ENCODE measurements around the gene TDRD1.
"Not testable (repeated sequence)": the region's sequence is repeated elsewhere in the genome, so short reads cannot be mapped to it uniquely, and the experiment has no call there.

The TDRD1 gene, protein sequence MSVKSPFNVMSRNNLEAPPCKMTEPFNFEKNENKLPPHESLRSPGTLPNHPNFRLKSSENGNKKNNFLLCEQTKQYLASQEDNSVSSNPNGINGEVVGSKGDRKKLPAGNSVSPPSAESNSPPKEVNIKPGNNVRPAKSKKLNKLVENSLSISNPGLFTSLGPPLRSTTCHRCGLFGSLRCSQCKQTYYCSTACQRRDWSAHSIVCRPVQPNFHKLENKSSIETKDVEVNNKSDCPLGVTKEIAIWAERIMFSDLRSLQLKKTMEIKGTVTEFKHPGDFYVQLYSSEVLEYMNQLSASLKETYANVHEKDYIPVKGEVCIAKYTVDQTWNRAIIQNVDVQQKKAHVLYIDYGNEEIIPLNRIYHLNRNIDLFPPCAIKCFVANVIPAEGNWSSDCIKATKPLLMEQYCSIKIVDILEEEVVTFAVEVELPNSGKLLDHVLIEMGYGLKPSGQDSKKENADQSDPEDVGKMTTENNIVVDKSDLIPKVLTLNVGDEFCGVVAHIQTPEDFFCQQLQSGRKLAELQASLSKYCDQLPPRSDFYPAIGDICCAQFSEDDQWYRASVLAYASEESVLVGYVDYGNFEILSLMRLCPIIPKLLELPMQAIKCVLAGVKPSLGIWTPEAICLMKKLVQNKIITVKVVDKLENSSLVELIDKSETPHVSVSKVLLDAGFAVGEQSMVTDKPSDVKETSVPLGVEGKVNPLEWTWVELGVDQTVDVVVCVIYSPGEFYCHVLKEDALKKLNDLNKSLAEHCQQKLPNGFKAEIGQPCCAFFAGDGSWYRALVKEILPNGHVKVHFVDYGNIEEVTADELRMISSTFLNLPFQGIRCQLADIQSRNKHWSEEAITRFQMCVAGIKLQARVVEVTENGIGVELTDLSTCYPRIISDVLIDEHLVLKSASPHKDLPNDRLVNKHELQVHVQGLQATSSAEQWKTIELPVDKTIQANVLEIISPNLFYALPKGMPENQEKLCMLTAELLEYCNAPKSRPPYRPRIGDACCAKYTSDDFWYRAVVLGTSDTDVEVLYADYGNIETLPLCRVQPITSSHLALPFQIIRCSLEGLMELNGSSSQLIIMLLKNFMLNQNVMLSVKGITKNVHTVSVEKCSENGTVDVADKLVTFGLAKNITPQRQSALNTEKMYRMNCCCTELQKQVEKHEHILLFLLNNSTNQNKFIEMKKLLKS

DNA sequence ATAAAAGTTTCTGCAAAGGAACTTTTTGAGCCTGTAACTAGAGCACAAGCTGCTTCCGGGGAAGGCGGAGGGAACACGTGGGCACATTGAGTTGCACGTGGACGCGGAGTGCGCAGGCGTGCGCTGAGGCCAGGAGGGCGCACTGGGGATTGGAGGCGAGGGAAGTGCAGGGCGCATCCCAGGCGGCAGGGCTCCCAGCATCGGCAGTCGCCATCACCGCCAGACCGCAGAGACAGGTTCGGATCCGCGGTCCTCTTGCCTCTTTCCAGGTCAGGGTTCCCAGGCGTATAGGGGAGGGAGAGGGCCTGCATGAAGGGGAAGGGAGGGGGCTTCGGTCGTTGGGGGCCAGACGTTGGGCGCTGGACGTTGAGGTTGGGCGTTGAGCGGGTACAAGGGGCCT, at the start of gene TDRD1:
Gene TDRD1, plus strand, starts transcription at position 206 of the 400 bp plus-strand sequence. CDS start 8,479 bp downstream, outside the sequence.
- Histone ChIP-seq H3K27me3 (ENCODE audit: control insufficient read depth, insufficient read depth, low read length) (peaks cover 8% of the 10 kb centered on the region; the same call in 1 of the 2 replicates), H3K36me3 (ENCODE audit: control insufficient read depth, insufficient read depth, low read length) (no peaks in the 10 kb centered on the region), H3K9ac (ENCODE audit: low read length) (no peak within 1 kb of the TSS), H3K4me1 (ENCODE audit: control insufficient read depth, insufficient read depth, low read length) (peaks cover 17% of the 10 kb centered on the region), H3K4me3 (ENCODE audit: low read depth, low read length) (no peak within 1 kb of the TSS), H3K9me3 (ENCODE audit: control insufficient read depth, insufficient read depth, low read depth, low read length) (no peaks in the 10 kb centered on the region), H3K27ac (ENCODE audit: low read depth, low read length) (no peak within 1 kb of the TSS)

DNA sequence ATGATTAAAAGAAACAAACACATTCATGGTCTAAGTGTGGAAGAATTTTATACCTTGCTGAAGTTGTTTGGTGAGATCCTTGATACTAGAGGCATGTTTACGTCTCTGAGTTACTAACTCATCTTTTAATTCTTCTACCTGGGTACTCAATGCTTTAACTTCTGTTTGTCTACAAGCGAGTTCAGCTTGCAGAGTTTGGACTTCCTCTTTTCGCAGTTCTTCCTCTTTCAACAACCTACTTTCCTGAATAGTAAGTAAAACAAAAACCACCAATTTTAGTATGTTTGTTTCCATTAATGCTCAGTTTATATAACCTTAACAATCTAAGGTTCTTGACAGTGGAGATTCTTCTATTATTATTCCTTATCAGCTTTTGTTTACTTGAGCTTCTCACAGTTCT, 48.1 kb upstream of the TDRD1 start:
- no peak overlapping the region for H3K4me3 ChIP-seq (ENCODE audit: low read depth, low read length)
- no peak overlapping the region for H3K9ac ChIP-seq (ENCODE audit: low read length)
- H3K9me3 ChIP-seq (ENCODE audit: control insufficient read depth, insufficient read depth, low read depth, low read length), result no peaks in the 10 kb centered on the region
- no peaks in the 10 kb centered on the region for H3K4me1 ChIP-seq (ENCODE audit: control insufficient read depth, insufficient read depth, low read length)
- H3K36me3 ChIP-seq (ENCODE audit: control insufficient read depth, insufficient read depth, low read length), result peaks cover 87% of the 10 kb centered on the region
- no peak overlapping the region for H3K27ac ChIP-seq (ENCODE audit: low read depth, low read length)
- no peaks in the 10 kb centered on the region for H3K27me3 ChIP-seq (ENCODE audit: control insufficient read depth, insufficient read depth, low read length)

DNA sequence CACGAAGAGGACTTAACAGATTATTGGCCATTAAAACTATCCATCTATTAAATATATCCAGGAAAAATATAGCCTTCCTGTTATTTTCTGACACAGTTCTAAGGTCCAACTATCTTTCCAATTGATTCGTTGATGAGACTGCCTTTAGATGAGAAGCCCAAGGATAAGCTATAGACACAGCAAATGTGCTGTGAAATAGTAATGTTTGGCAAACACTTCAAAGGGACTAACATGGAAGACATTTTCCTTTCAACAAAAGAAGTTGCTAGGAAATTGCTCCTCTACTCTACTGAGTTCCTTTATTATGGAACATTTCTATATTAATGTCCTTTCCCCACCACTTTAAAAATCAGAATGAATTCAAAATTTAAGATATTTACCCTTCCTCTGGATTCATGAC, 43.7 kb upstream of the TDRD1 start:
- H3K27me3 ChIP-seq (ENCODE audit: control insufficient read depth, insufficient read depth, low read length), result no peaks in the 10 kb centered on the region
- H3K4me3 ChIP-seq (ENCODE audit: low read depth, low read length), result no peak overlapping the region
- H3K4me1 ChIP-seq (ENCODE audit: control insufficient read depth, insufficient read depth, low read length), result no peaks in the 10 kb centered on the region
- H3K27ac ChIP-seq (ENCODE audit: low read depth, low read length), result no peak overlapping the region
- no peak overlapping the region for H3K9ac ChIP-seq (ENCODE audit: low read length)
- peaks cover 65% of the 10 kb centered on the region for H3K36me3 ChIP-seq (ENCODE audit: control insufficient read depth, insufficient read depth, low read length)
- H3K9me3 ChIP-seq (ENCODE audit: control insufficient read depth, insufficient read depth, low read depth, low read length), result no peaks in the 10 kb centered on the region

DNA sequence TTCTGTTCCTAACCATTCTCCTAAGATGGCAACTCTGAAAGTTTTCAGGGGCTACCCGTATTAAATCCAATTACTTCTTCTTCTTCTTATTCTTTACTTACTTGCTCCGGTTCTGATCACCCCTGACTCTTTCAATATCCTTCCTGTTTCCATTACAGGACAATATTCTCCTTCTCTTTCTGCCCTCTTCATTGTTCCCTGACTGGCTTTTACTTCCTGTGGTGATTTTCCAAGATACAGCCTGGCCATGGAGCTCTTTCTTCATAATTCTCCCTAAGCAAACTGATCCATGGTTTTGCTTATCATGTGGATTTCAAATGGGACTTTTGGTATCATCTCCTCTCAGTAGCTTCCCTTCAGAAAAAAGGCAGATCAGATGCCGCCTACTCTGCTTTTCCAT, 40.6 kb upstream of the TDRD1 start:
- Histone ChIP-seq H3K27ac (ENCODE audit: low read depth, low read length) (no peak overlapping the region), H3K4me3 (ENCODE audit: low read depth, low read length) (no peak overlapping the region), H3K4me1 (ENCODE audit: control insufficient read depth, insufficient read depth, low read length) (no peaks in the 10 kb centered on the region), H3K36me3 (ENCODE audit: control insufficient read depth, insufficient read depth, low read length) (peaks cover 60% of the 10 kb centered on the region), H3K9me3 (ENCODE audit: control insufficient read depth, insufficient read depth, low read depth, low read length) (no peaks in the 10 kb centered on the region), H3K9ac (ENCODE audit: low read length) (no peak overlapping the region), H3K27me3 (ENCODE audit: control insufficient read depth, insufficient read depth, low read length) (no peaks in the 10 kb centered on the region)

DNA sequence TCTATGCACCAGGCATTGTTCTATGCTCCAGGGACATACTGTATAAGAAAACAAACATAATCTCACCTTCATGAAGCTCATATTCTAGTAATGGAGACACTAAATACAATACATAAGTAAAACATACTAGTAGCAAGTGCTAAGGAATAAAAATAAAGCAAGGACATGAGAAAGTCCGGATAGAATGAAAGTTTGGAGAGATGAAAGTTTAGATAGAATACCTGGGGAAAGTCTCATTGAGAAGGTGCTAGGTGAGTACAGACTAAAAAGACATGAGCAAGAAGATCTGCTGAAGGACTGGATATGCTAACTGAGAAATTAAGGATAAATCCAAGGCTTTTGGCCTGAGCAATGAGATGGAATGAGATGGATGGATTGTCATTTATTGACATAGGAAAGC, 39.1 kb upstream of the TDRD1 start:
- Histone ChIP-seq H3K9ac (ENCODE audit: low read length) (no peak overlapping the region), H3K27ac (ENCODE audit: low read depth, low read length) (no peak overlapping the region), H3K4me1 (ENCODE audit: control insufficient read depth, insufficient read depth, low read length) (no peaks in the 10 kb centered on the region), H3K36me3 (ENCODE audit: control insufficient read depth, insufficient read depth, low read length) (peaks cover 54% of the 10 kb centered on the region), H3K27me3 (ENCODE audit: control insufficient read depth, insufficient read depth, low read length) (no peaks in the 10 kb centered on the region), H3K9me3 (ENCODE audit: control insufficient read depth, insufficient read depth, low read depth, low read length) (no peaks in the 10 kb centered on the region), H3K4me3 (ENCODE audit: low read depth, low read length) (no peak overlapping the region)

DNA sequence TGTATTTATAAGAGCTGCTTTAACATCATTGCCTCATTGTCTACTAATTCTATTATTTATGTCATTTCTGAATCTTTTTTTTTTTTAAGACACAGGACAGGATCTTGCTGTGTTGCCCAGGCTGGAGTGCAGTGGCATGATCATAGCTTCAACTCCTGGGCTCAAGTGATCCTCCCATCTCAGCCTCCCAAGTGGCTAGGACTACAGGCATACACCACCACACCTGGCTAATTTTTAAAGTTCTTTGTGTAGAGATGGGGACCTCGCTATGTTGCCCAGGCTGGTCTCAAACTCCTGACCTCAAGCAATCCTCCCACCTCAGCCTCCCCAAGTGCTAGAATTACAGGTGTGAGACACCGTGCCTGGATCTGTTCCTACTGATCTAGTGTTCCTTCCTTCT, 38.3 kb upstream of the TDRD1 start:
- peaks cover 47% of the 10 kb centered on the region for H3K36me3 ChIP-seq (ENCODE audit: control insufficient read depth, insufficient read depth, low read length)
- H3K27ac ChIP-seq (ENCODE audit: low read depth, low read length); H3K9ac ChIP-seq (ENCODE audit: low read length); H3K9me3 ChIP-seq (ENCODE audit: control insufficient read depth, insufficient read depth, low read depth, low read length); H3K27me3 ChIP-seq (ENCODE audit: control insufficient read depth, insufficient read depth, low read length); H3K4me1 ChIP-seq (ENCODE audit: control insufficient read depth, insufficient read depth, low read length); H3K4me3 ChIP-seq (ENCODE audit: low read depth, low read length): not testable (repeated sequence)

DNA sequence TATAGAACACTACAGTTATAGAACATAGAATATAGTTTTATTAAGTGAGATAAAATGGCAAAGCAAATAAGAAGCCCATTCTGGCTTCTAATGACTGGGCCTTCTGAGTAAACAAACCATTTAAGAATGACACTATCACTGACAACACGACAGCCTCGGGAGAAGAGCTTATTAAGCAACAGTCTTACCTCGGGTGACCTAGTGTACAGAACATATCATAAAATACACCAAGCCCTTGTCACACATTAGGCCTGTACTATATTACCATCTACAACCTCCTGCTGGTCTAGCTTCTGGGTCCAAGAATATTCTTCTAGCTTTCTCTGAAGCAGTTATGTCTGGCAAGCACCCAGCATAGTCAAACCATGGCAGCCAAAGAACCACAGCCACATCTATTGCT, 37.1 kb upstream of the TDRD1 start:
- Histone ChIP-seq H3K4me1 (ENCODE audit: control insufficient read depth, insufficient read depth, low read length) (no peaks in the 10 kb centered on the region), H3K27me3 (ENCODE audit: control insufficient read depth, insufficient read depth, low read length) (no peaks in the 10 kb centered on the region), H3K27ac (ENCODE audit: low read depth, low read length) (no peak overlapping the region), H3K9ac (ENCODE audit: low read length) (no peak overlapping the region), H3K9me3 (ENCODE audit: control insufficient read depth, insufficient read depth, low read depth, low read length) (no peaks in the 10 kb centered on the region), H3K36me3 (ENCODE audit: control insufficient read depth, insufficient read depth, low read length) (peaks cover 35% of the 10 kb centered on the region), H3K4me3 (ENCODE audit: low read depth, low read length) (no peak overlapping the region)

DNA sequence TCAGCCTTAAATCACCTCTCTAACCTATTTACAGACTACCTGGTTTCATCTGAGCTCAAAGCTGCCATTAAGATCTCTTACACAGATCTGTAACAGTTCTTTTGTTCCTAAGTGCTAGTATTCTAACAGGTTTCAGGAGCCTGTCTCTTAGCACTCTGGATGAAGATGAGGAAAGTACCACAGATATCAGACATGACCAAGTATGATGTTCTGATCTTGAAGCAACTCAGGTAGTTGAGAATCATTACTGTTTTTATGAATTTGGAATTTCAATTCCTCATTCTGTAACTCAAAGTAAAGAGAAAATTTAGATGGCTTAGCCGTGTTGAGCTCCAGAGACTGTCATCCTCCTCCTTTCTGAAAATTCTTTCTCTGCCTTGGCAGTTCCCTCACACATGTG, 36.0 kb upstream of the TDRD1 start:
- H3K9me3 ChIP-seq (ENCODE audit: control insufficient read depth, insufficient read depth, low read depth, low read length), result no peaks in the 10 kb centered on the region
- H3K27ac ChIP-seq (ENCODE audit: low read depth, low read length), result no peak overlapping the region
- no peak overlapping the region for H3K9ac ChIP-seq (ENCODE audit: low read length)
- no peaks in the 10 kb centered on the region for H3K4me1 ChIP-seq (ENCODE audit: control insufficient read depth, insufficient read depth, low read length)
- H3K4me3 ChIP-seq (ENCODE audit: low read depth, low read length), result no peak overlapping the region
- no peaks in the 10 kb centered on the region for H3K27me3 ChIP-seq (ENCODE audit: control insufficient read depth, insufficient read depth, low read length)
- peaks cover 30% of the 10 kb centered on the region for H3K36me3 ChIP-seq (ENCODE audit: control insufficient read depth, insufficient read depth, low read length)

DNA sequence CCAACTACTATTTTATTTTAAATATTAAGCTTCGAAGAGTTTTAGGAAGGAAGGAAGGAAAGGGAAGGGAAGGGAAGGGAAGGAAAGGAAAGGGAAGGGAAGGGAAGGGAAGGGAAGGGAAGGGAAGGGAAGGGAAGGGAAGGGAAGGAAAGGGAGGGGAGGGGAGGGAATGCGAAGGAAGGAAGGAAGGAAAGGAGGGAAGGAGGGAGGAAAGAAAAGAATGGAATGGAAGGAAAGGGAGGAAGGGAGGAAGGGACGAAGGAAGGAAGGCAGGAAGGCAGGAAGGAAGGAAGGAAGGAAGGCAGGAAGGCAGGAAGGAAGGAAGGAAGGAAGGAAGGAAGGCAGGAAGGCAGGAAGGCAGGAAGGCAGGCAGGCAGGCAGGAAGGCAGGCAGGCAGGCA, 29.7 kb upstream of the TDRD1 start:
- H3K27me3 ChIP-seq (ENCODE audit: control insufficient read depth, insufficient read depth, low read length); H3K4me1 ChIP-seq (ENCODE audit: control insufficient read depth, insufficient read depth, low read length); H3K4me3 ChIP-seq (ENCODE audit: low read depth, low read length); H3K9me3 ChIP-seq (ENCODE audit: control insufficient read depth, insufficient read depth, low read depth, low read length); H3K27ac ChIP-seq (ENCODE audit: low read depth, low read length); H3K9ac ChIP-seq (ENCODE audit: low read length): not testable (repeated sequence)
- peaks cover 17% of the 10 kb centered on the region for H3K36me3 ChIP-seq (ENCODE audit: control insufficient read depth, insufficient read depth, low read length)

DNA sequence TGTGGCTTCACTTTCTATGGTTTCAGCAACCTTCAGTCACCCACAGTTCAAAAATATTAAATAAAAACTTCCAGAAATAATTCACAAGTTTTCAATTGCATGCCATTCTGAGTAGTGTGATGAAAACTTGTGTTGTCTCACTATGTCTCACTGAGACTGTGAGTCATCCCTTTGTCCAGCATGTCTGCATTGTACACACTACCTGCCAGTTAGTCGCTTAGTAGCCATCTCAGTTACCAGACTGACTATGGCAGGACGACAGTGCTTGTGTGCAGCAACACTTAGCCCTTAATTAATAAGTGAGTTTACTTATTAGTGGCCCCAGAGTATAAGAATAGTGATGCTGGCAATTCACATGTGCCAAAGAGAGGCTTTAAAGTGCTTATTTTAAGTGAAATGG, 27.7 kb upstream of the TDRD1 start:
- peaks cover 27% of the 10 kb centered on the region for H3K36me3 ChIP-seq (ENCODE audit: control insufficient read depth, insufficient read depth, low read length)
- no peaks in the 10 kb centered on the region for H3K4me1 ChIP-seq (ENCODE audit: control insufficient read depth, insufficient read depth, low read length)
- no peaks in the 10 kb centered on the region for H3K27me3 ChIP-seq (ENCODE audit: control insufficient read depth, insufficient read depth, low read length)
- H3K27ac ChIP-seq (ENCODE audit: low read depth, low read length), result no peak overlapping the region
- no peak overlapping the region for H3K4me3 ChIP-seq (ENCODE audit: low read depth, low read length)
- no peak overlapping the region for H3K9ac ChIP-seq (ENCODE audit: low read length)
- H3K9me3 ChIP-seq (ENCODE audit: control insufficient read depth, insufficient read depth, low read depth, low read length), result no peaks in the 10 kb centered on the region

DNA sequence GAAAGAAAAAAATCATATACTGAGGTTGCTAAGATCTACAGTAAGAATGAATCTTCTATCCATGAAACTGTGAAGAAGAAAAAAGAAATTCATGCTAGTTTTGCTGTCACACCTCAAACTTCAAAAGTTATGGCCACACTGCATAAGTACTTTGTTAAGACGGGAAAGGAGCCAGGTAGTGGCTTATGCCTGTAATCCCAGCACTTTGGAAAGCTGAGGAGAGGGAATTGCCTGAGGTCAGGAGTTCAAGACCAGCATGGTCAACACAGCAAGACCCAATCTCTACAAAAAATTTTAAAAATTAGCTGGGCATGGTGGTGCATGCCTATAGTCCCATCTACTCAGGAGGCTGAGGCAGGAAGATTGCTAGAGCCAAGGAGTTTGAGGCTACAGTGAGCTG, 27.3 kb upstream of the TDRD1 start:
- Histone ChIP-seq H3K9me3 (ENCODE audit: control insufficient read depth, insufficient read depth, low read depth, low read length) (no peaks in the 10 kb centered on the region), H3K9ac (ENCODE audit: low read length) (no peak overlapping the region), H3K27ac (ENCODE audit: low read depth, low read length) (no peak overlapping the region), H3K27me3 (ENCODE audit: control insufficient read depth, insufficient read depth, low read length) (no peaks in the 10 kb centered on the region), H3K36me3 (ENCODE audit: control insufficient read depth, insufficient read depth, low read length) (peaks cover 30% of the 10 kb centered on the region), H3K4me3 (ENCODE audit: low read depth, low read length) (no peak overlapping the region), H3K4me1 (ENCODE audit: control insufficient read depth, insufficient read depth, low read length) (no peaks in the 10 kb centered on the region)
